Ishikawa (cell line): ENCODE measurements around the gene NOP56.

ENCODE experiments used
- CEBPB ChIP-seq: IDR thresholded peaks from 2 replicates; pipeline ENCODE4 v1.6.1; 2012
- CREB1 ChIP-seq: IDR thresholded peaks from 2 replicates; pipeline ENCODE4 v1.6.1; 2012; ENCODE audit warnings: low read depth
- EP300 ChIP-seq: IDR thresholded peaks from 2 replicates; pipeline ENCODE4 v1.6.1; 2012; ENCODE audit warnings: borderline replicate concordance
- FOXM1 ChIP-seq: IDR thresholded peaks from 2 replicates; pipeline ENCODE4 v1.6.1; 2012; ENCODE audit warnings: low read depth, borderline replicate concordance
- MAX ChIP-seq: IDR thresholded peaks from 2 replicates; pipeline ENCODE4 v1.6.1; 2012
- RAD21 ChIP-seq: IDR thresholded peaks from 2 replicates; pipeline ENCODE4 v1.6.1; 2012; ENCODE audit warnings: low read depth
- REST ChIP-seq: IDR thresholded peaks from 2 replicates; pipeline ENCODE4 v1.6.1; 2012; ENCODE audit warnings: low read depth, mild to moderate bottlenecking
- TAF1 ChIP-seq: IDR thresholded peaks from 2 replicates; pipeline ENCODE4 v1.6.1; 2012; ENCODE audit warnings: low read depth, mild to moderate bottlenecking

GRCh38 chr20:2703716-2704475, 51.5 kb downstream of the NOP56 start:
- no peak for TF ChIP-seq TAF1
- TF ChIP-seq MAX = no peak
- no peak for TF ChIP-seq CEBPB
- TF ChIP-seq CREB1 = no peak
- no peak for TF ChIP-seq EP300
- TF ChIP-seq REST = no peak
- no peak for TF ChIP-seq FOXM1
- TF ChIP-seq RAD21 = no peak
